ENCODE results near the gene DUS1L.

Gene DUS1L

GRCh38 chr17:82089723-82090548, 24.3 kb upstream of the DUS1L start:
- TF ChIP-seq CTCF (IDR thresholded peaks at IDR 0.05; ENCODE audit: extremely low read depth, insufficient read depth, missing control alignments): no peak
- DNase-seq (ENCODE audit: low spot score): no peak
- in situ Hi-C loops (cut with MboI; ENCODE audit: low pct_unique_long_range_greater_than_20kb, low sequenced_read_pairs, unreplicated experiment): no loop called here

GRCh38 chr17:82088838-82089722, 23.5 kb upstream of the DUS1L start:
- no peak for DNase-seq (ENCODE audit: low spot score)
- in situ Hi-C loops (cut with MboI; ENCODE audit: low pct_unique_long_range_greater_than_20kb, low sequenced_read_pairs, unreplicated experiment): no loop called here
- no peak for TF ChIP-seq CTCF (IDR thresholded peaks at IDR 0.05; ENCODE audit: extremely low read depth, insufficient read depth, missing control alignments)

GRCh38 chr17:82087961-82088837, 22.6 kb upstream of the DUS1L start:
- in situ Hi-C loops (cut with MboI; ENCODE audit: low pct_unique_long_range_greater_than_20kb, low sequenced_read_pairs, unreplicated experiment): no loop called here
- no peak for TF ChIP-seq CTCF (IDR thresholded peaks at IDR 0.05; ENCODE audit: extremely low read depth, insufficient read depth, missing control alignments)
- no peak for DNase-seq (ENCODE audit: low spot score)

GRCh38 chr17:82086941-82087906, 21.6 kb upstream of the DUS1L start:
- in situ Hi-C loops (cut with MboI; ENCODE audit: low pct_unique_long_range_greater_than_20kb, low sequenced_read_pairs, unreplicated experiment): no loop called here
- DNase-seq (ENCODE audit: low spot score): no peak
- no peak for TF ChIP-seq CTCF (IDR thresholded peaks at IDR 0.05; ENCODE audit: extremely low read depth, insufficient read depth, missing control alignments)

- in situ Hi-C loops (cut with MboI; ENCODE audit: low pct_unique_long_range_greater_than_20kb, low sequenced_read_pairs, unreplicated experiment): no loop called here
- TF ChIP-seq CTCF (IDR thresholded peaks at IDR 0.05; ENCODE audit: extremely low read depth, insufficient read depth, missing control alignments): no peak
Measured at GRCh38 chr17:82085931-82086764, 20.5 kb upstream of the DUS1L start.

More at GRCh38 chr17:82085931-82086764, 20.5 kb upstream of the DUS1L start:
- no peak for DNase-seq (ENCODE audit: low spot score)

All from GM13977 (cell line).